Endothelial cell (in vitro differentiated cells): ENCODE data around the gene AUH. TPM values are rescaled to one million over a fixed set of nuclear protein-coding genes. Genes with fewer than 3 reads are reported as not detected.

ENCODE experiments used
- DNase-seq: peaks from one replicate; pipeline ENCODE4 v3.0.0; 2021; ENCODE audit warnings: low spot score
- H3K27ac Mint-ChIP-seq: one replicate; pipeline ENCODE4 v1.8.0; 2021; ENCODE audit warnings: mixed read lengths, inconsistent platforms; ENCODE audit not compliant: unreplicated experiment
- H3K27me3 Mint-ChIP-seq: one replicate; pipeline ENCODE4 v1.8.0; 2021; ENCODE audit warnings: mild to moderate bottlenecking, moderate library complexity, mixed read lengths, inconsistent platforms; ENCODE audit not compliant: unreplicated experiment
- H3K36me3 Mint-ChIP-seq: one replicate; pipeline ENCODE4 v1.8.0; 2021; ENCODE audit warnings: mild to moderate bottlenecking, low read depth, mixed read lengths, inconsistent platforms; ENCODE audit not compliant: unreplicated experiment
- H3K4me1 Mint-ChIP-seq: one replicate; pipeline ENCODE4 v1.8.0; 2021; ENCODE audit warnings: mild to moderate bottlenecking, mixed read lengths, inconsistent platforms; ENCODE audit not compliant: unreplicated experiment
- H3K4me3 Mint-ChIP-seq: one replicate; pipeline ENCODE4 v1.8.0; 2021; ENCODE audit warnings: mild to moderate bottlenecking, mixed read lengths, inconsistent platforms; ENCODE audit not compliant: unreplicated experiment
- H3K9me3 Mint-ChIP-seq: one replicate; pipeline ENCODE4 v1.8.0; 2021; ENCODE audit warnings: mixed read lengths, inconsistent platforms; ENCODE audit not compliant: unreplicated experiment
- total RNA-seq: library from RNA; stranded (reverse); fragmentation: NEBNext Ultra II Directional; extraction: Animal tissue kit (Norgen Biotek cat#: 25700); gene quantifications from one replicate; pipeline ENCODE4 v1.2.1, GENCODE V29; 2021; ENCODE audit not compliant: unreplicated experiment
- TF ChIP-seq, protein P1 (sequence below): fragments of 200-600 bp; sonication (generic); IDR thresholded peaks from one replicate; pipeline ENCODE4 v1.5.0; 2021; ENCODE audit warnings: antibody characterized with exemption; ENCODE audit not compliant: unreplicated experiment

AUH gene
- total RNA-seq, 1 donor from 2014 or later: 14.4 TPM

DNA sequence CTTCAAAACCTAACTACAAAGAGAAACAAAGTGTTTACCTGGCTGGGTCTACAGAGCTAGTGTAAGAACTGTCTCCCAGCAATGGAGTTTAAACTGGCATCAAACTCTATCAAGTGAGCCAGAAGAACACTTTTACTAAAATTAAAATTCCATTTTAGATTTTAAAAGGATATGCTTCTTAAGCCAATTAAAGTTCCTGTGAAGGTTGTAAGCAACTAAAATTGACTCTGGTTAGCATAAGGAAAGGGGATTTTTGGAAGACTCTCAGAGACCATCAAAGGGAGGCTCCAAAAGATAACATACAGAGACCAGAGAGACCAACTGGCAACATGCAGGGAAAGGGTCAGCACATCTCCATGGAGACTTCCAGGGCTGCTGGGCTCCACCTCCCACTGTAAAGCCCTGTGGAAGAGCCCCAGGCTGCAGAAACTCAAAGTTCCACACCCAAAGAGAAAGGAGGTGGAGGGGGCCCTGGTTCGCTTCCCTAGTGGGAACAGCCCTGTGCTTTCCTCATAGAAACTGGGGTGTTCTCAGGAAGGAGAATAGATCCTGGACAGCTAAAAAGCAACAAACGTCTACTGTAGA, 91.7 kb downstream of the AUH start:
- H3K9me3 Mint-ChIP-seq: no peaks in the 10 kb centered on the region
- no peaks in the 10 kb centered on the region for H3K4me1 Mint-ChIP-seq
- H3K27me3 Mint-ChIP-seq: peaks cover 1% of the 10 kb centered on the region
- DNase-seq: no peak
- no peak overlapping the region for H3K27ac Mint-ChIP-seq
- no peak overlapping the region for H3K4me3 Mint-ChIP-seq
- TF ChIP-seq, protein P1, sequence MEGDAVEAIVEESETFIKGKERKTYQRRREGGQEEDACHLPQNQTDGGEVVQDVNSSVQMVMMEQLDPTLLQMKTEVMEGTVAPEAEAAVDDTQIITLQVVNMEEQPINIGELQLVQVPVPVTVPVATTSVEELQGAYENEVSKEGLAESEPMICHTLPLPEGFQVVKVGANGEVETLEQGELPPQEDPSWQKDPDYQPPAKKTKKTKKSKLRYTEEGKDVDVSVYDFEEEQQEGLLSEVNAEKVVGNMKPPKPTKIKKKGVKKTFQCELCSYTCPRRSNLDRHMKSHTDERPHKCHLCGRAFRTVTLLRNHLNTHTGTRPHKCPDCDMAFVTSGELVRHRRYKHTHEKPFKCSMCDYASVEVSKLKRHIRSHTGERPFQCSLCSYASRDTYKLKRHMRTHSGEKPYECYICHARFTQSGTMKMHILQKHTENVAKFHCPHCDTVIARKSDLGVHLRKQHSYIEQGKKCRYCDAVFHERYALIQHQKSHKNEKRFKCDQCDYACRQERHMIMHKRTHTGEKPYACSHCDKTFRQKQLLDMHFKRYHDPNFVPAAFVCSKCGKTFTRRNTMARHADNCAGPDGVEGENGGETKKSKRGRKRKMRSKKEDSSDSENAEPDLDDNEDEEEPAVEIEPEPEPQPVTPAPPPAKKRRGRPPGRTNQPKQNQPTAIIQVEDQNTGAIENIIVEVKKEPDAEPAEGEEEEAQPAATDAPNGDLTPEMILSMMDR: no peak
- H3K36me3 Mint-ChIP-seq: no peaks in the 10 kb centered on the region

DNA sequence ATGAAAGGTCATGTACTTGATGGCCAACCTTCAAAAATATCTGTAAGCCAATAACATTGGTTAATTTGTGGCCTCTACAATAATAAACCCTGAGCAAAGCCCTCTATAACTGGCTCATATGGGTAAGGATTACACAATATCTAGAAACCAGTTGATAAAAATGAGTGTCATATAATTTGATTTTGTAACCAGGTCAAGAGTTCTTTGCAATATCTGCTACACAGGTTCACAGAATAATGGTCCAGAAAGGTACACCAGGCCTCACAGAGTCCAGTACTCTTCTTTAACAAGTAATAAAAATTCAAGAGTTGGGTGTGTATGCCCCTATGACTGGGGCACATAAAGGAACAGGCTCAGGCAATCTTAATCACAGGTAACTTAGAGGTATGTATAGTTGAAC, 95.3 kb downstream of the AUH start:
- Mint-ChIP-seq H3K27me3 (no peaks in the 10 kb centered on the region), H3K4me1 (no peaks in the 10 kb centered on the region), H3K27ac (no peak overlapping the region), H3K9me3 (no peaks in the 10 kb centered on the region), H3K36me3 (no peaks in the 10 kb centered on the region), H3K4me3 (no peak overlapping the region)
- no peak for DNase-seq
- TF ChIP-seq, protein P1: no peak

DNA sequence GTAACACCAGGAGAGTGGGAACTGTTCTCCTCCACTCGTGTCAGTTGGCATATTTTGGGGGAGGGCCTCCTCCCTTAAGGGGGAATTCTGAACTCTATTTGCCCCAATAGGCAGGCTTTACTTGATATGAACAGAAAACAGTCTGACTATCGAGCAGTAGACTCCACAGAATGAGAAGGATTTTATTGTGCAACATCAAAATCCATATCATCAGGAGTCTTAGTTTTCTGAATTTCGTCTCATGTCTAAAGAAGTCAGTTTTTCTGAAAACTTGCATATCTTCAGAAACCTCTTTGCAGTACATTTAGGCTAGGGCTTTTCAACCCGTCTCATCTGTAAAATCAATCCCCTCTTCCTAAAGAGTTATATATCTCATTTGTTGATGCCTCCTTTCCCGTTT, 96.2 kb downstream of the AUH start:
- no peak overlapping the region for H3K4me3 Mint-ChIP-seq
- TF ChIP-seq, protein P1: no peak
- no peak overlapping the region for H3K27ac Mint-ChIP-seq
- DNase-seq: no peak
- H3K36me3 Mint-ChIP-seq: no peaks in the 10 kb centered on the region
- no peaks in the 10 kb centered on the region for H3K27me3 Mint-ChIP-seq
- no peaks in the 10 kb centered on the region for H3K9me3 Mint-ChIP-seq
- no peaks in the 10 kb centered on the region for H3K4me1 Mint-ChIP-seq

DNA sequence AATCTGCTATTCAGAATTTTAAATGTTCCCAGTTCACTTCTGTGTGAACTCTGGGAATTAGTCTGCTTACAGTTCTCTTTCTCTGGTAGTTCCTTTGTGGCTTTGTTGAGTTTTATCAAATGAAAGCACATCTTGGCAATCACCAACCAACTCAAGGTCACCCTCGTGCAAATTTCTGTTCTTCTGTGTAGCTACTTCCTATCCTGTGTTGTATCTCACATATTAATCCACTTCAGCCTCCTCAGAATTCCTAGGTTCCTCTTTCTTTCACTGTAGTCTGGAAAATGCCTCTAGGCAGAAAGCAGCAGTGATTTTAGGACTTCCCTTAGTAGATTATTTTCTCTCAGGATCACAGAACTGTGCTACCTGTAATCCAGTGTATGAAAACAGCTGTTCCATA, 100.3 kb downstream of the AUH start:
- H3K27ac Mint-ChIP-seq: no peak overlapping the region
- DNase-seq: no peak

DNA sequence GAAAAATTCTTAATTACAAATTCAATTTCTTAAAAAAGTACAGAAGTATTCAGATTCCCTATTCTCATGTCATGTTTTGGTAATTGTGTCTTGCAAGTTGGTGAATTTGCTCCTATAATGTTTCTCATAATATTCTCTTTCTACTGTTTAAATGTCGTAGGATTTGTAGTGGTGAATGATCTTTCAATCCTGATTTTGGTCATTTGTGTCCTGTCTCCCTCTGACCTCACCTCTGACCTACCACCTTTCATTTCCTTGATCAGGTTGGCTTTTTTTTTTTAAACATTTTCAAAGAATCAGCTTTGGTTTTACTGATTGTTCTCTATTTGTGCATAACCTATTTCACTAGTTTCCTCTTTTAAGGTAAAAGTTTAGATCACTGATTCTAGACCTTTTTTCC, 102.6 kb downstream of the AUH start:
- no peak overlapping the region for H3K4me3 Mint-ChIP-seq
- no peaks in the 10 kb centered on the region for H3K36me3 Mint-ChIP-seq
- peaks cover 2% of the 10 kb centered on the region for H3K27me3 Mint-ChIP-seq
- H3K4me1 Mint-ChIP-seq: no peaks in the 10 kb centered on the region
- TF ChIP-seq, protein P1: no peak
- DNase-seq: no peak
- no peak overlapping the region for H3K27ac Mint-ChIP-seq
- no peaks in the 10 kb centered on the region for H3K9me3 Mint-ChIP-seq

More for the DNA sequence above, 100.3 kb downstream of the AUH start:
- Mint-ChIP-seq H3K4me1 (no peaks in the 10 kb centered on the region), H3K27me3 (no peaks in the 10 kb centered on the region), H3K9me3 (no peaks in the 10 kb centered on the region), H3K36me3 (no peaks in the 10 kb centered on the region), H3K4me3 (no peak overlapping the region)
- TF ChIP-seq, protein P1: no peak
